ENCODE measurements around the gene CERK. TPM values are rescaled to one million over a fixed set of nuclear protein-coding genes. Genes with fewer than 3 reads are reported as not detected.

Gene CERK
- total RNA-seq, 4 donors from 2014 or later = 19.2 to 46.2 (median 36.6) TPM

DNA sequence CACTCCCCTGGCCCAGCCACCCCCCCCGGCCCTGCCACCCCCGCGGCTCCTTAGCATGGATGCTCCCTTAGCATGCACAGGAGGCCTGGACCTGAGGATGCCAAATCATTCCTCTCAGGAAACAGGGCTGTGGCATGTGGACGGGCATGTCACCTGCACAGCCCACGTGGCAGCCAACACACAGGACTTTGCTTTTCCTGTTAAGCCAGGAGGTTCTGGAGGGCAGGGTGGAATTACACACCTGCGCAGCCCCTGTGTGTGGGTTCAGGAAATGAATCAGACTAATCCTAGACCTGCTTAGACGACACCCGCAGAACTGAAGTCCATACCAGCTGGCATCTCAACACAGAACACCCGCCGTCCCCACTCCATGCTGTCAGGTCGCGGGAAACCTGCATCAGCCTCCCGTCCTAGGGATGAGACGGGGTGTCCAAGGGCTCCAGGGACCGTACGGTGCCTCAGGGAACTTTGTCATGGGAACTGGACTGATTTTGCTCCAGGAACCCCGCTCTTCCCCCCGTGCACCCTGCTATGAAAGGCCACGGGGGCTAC lies 10.2 kb downstream of the CERK start:
- Histone ChIP-seq H3K27ac (no peak overlapping the region), H3K27me3 (no peaks in the 10 kb centered on the region), H3K4me1 (peaks cover 40% of the 10 kb centered on the region), H3K9me3 (no peaks in the 10 kb centered on the region), H3K4me3 (no peak overlapping the region), H3K36me3 (peaks cover 8% of the 10 kb centered on the region)
- 81% methylated on average over 6 of the region's 19 CpGs for WGBS
- DNase-seq (ENCODE audit: low spot score in 2 of 2) = no peak
- TF ChIP-seq, protein P1, sequence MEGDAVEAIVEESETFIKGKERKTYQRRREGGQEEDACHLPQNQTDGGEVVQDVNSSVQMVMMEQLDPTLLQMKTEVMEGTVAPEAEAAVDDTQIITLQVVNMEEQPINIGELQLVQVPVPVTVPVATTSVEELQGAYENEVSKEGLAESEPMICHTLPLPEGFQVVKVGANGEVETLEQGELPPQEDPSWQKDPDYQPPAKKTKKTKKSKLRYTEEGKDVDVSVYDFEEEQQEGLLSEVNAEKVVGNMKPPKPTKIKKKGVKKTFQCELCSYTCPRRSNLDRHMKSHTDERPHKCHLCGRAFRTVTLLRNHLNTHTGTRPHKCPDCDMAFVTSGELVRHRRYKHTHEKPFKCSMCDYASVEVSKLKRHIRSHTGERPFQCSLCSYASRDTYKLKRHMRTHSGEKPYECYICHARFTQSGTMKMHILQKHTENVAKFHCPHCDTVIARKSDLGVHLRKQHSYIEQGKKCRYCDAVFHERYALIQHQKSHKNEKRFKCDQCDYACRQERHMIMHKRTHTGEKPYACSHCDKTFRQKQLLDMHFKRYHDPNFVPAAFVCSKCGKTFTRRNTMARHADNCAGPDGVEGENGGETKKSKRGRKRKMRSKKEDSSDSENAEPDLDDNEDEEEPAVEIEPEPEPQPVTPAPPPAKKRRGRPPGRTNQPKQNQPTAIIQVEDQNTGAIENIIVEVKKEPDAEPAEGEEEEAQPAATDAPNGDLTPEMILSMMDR (IDR thresholded peaks at IDR 0.05) = no peak
- TF ChIP-seq EP300 (IDR thresholded peaks at IDR 0.05) (no peak), POLR2AphosphoS5 (IDR thresholded peaks at IDR 0.05) (no peak), POLR2A (IDR thresholded peaks at IDR 0.05) (no peak)

DNA sequence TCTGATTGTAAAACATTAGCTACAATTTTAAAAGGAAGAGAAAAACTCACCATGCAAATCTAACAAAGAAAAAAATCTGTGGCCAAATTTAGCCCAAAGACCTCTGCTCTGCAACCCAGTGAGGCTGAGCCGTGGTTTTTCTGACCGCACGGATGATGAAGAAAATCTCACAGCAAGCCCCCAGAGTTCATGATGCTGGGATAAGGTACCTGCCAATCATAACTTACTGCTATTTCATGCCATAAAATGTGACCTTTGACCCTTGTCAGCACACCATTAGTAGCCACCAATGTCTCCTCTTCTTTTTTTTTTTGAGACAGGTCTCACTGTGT lies 11.1 kb downstream of the CERK start:
- Histone ChIP-seq H3K4me3 (no peak overlapping the region), H3K36me3 (peaks cover 7% of the 10 kb centered on the region), H3K4me1 (peaks cover 41% of the 10 kb centered on the region), H3K9me3 (no peaks in the 10 kb centered on the region), H3K27ac (no peak overlapping the region), H3K27me3 (no peaks in the 10 kb centered on the region)
- no peak for DNase-seq (ENCODE audit: low spot score in 2 of 2)
- TF ChIP-seq EP300 (IDR thresholded peaks at IDR 0.05) (no peak), POLR2A (IDR thresholded peaks at IDR 0.05) (no peak), POLR2AphosphoS5 (IDR thresholded peaks at IDR 0.05) (no peak)
- TF ChIP-seq, protein P1 (IDR thresholded peaks at IDR 0.05) = no peak
- WGBS = 99% methylated on average over 3 of the region's 3 CpGs

DNA sequence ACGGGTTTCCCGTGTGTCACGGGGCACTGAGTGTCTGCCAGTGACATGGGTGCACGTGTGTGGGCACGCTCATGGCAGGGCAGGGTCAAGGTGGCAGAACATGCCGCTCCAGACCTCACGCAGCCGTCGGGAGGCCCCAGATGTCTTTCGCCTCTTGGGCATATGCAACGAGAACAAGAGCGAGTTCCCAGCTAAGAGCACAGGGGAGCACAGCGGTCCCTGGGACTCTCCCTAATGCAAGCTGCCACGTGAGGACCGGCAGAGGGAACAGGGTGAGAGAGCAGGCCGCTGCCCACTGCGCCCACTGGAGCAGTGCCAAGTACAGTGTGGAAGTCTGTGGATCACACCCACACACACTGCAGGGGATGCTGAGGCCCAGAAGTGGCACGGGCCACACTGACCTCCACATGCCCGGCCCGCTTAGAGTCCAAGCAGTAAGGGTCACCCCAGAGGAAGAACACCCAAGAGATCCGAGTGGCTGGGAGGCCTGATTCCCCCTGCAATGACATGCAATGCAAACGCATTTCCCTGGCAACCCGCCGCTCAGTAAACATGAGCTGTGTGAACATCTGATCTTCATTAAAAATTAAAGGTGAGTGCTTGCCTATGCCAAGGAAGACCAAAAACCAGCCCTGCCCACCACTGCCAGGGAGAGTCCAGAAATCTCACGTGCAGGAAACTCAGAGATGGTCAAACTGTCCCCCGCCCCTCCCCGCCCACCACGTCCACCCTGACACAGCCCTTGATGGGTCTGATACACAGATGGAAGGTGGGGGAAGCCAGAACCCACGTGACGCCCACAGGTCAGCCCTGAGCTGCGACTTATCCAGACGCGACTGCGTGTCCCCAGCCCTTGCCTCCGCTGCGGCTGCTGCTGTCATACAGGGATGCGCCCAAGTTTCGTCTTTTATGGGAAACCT lies 11.7 kb downstream of the CERK start:
- TF ChIP-seq POLR2A (IDR thresholded peaks at IDR 0.05) (no peak), EP300 (IDR thresholded peaks at IDR 0.05) (no peak), POLR2AphosphoS5 (IDR thresholded peaks at IDR 0.05) (no peak)
- TF ChIP-seq, protein P1 (IDR thresholded peaks at IDR 0.05) = no peak
- no peaks in the 10 kb centered on the region for H3K9me3 ChIP-seq
- H3K4me1 ChIP-seq = peaks cover 40% of the 10 kb centered on the region
- H3K27ac ChIP-seq = no peak overlapping the region
- H3K27me3 ChIP-seq = no peaks in the 10 kb centered on the region
- H3K36me3 ChIP-seq = peaks cover 3% of the 10 kb centered on the region
- WGBS = 79% methylated on average over 18 of the region's 38 CpGs
- no peak for DNase-seq (ENCODE audit: low spot score in 2 of 2)
- no peak overlapping the region for H3K4me3 ChIP-seq

DNA sequence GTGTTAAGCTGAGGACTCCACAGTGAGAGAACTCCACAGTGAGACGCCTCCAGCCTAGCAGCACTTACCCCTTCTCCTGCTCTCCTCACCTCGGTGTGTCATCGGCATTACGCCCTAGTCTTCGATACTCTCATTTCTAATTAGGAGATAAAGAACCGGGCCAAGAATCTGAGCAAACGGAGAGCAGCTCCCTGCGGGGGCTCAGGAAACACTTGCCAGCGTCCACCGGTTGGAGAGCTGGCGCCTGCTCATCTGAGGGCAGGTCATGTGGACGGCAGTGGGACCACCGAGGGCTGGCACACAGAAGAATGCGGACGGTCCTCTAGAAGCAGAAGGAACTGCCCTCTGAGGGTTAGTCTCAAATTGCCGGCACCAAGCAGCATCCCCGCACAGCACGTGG lies 13.0 kb downstream of the CERK start:
- Histone ChIP-seq H3K27me3 (no peaks in the 10 kb centered on the region), H3K4me3 (no peak overlapping the region), H3K4me1 (peaks cover 33% of the 10 kb centered on the region), H3K9me3 (no peaks in the 10 kb centered on the region), H3K36me3 (peaks cover 7% of the 10 kb centered on the region), H3K27ac (no peak overlapping the region)
- TF ChIP-seq POLR2AphosphoS5 (IDR thresholded peaks at IDR 0.05) (no peak), EP300 (IDR thresholded peaks at IDR 0.05) (no peak), POLR2A (IDR thresholded peaks at IDR 0.05) (no peak)
- TF ChIP-seq, protein P1 (IDR thresholded peaks at IDR 0.05) = no peak
- WGBS = 85% methylated on average over 18 of the region's 18 CpGs
- no peak for DNase-seq (ENCODE audit: low spot score in 2 of 2)

GRCh38 chr22:46723882-46724281 lies 14.2 kb downstream of the CERK start:
- Histone ChIP-seq H3K4me1 (peaks cover 29% of the 10 kb centered on the region), H3K36me3 (peaks cover 19% of the 10 kb centered on the region), H3K27ac (no peak overlapping the region), H3K27me3 (no peaks in the 10 kb centered on the region), H3K9me3 (no peaks in the 10 kb centered on the region), H3K4me3 (no peak overlapping the region)
- 96% methylated on average over 9 of the region's 9 CpGs for WGBS
- no peak for DNase-seq (ENCODE audit: low spot score in 2 of 2)
- no peak for TF ChIP-seq POLR2A (IDR thresholded peaks at IDR 0.05)
- no peak for TF ChIP-seq EP300 (IDR thresholded peaks at IDR 0.05)

Measured in suprapubic skin (tissue), 4 donors.